Nephron progenitor cell (in vitro differentiated cells): ENCODE measurements around the gene CCDC146.

Source experiments
- DNase-seq: peaks from one replicate; pipeline ENCODE4 v3.0.0; 2021
- H3K27ac Mint-ChIP-seq: 2 replicates; pipeline ENCODE4 v1.8.0; 2021; ENCODE audit warnings: mild to moderate bottlenecking, moderate library complexity, mixed read lengths
- H3K27me3 Mint-ChIP-seq: 2 replicates; pipeline ENCODE4 v1.8.0; 2021; ENCODE audit warnings: mild to moderate bottlenecking, low read depth, mixed read lengths; ENCODE audit not compliant: poor library complexity
- H3K36me3 Mint-ChIP-seq: 2 replicates; pipeline ENCODE4 v1.8.0; 2021; ENCODE audit warnings: low read depth, mixed read lengths
- H3K4me1 Mint-ChIP-seq: 2 replicates; pipeline ENCODE4 v1.8.0; 2021; ENCODE audit warnings: mixed read lengths
- H3K4me3 Mint-ChIP-seq: 2 replicates; pipeline ENCODE4 v1.8.0; 2021; ENCODE audit warnings: mild to moderate bottlenecking, moderate library complexity, mixed read lengths
- H3K9me3 Mint-ChIP-seq: 2 replicates; pipeline ENCODE4 v1.8.0; 2021; ENCODE audit warnings: mild to moderate bottlenecking, moderate library complexity, mixed read lengths
- TF ChIP-seq, protein P1 (sequence below): fragments of 200-600 bp; sonication (generic); IDR thresholded peaks from 2 replicates; pipeline ENCODE4 v1.5.0; 2021; ENCODE audit warnings: antibody characterized with exemption

The CCDC146 gene

GRCh38 chr7:77182261-77182660, 59.8 kb downstream of the CCDC146 start:
- Mint-ChIP-seq H3K36me3 (no peaks in the 10 kb centered on the region), H3K4me1 (no peaks in the 10 kb centered on the region), H3K9me3 (no peaks in the 10 kb centered on the region), H3K4me3 (no peak overlapping the region), H3K27me3 (no peaks in the 10 kb centered on the region), H3K27ac (no peak overlapping the region)
- TF ChIP-seq, protein P1, sequence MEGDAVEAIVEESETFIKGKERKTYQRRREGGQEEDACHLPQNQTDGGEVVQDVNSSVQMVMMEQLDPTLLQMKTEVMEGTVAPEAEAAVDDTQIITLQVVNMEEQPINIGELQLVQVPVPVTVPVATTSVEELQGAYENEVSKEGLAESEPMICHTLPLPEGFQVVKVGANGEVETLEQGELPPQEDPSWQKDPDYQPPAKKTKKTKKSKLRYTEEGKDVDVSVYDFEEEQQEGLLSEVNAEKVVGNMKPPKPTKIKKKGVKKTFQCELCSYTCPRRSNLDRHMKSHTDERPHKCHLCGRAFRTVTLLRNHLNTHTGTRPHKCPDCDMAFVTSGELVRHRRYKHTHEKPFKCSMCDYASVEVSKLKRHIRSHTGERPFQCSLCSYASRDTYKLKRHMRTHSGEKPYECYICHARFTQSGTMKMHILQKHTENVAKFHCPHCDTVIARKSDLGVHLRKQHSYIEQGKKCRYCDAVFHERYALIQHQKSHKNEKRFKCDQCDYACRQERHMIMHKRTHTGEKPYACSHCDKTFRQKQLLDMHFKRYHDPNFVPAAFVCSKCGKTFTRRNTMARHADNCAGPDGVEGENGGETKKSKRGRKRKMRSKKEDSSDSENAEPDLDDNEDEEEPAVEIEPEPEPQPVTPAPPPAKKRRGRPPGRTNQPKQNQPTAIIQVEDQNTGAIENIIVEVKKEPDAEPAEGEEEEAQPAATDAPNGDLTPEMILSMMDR = no peak
- no peak for DNase-seq

DNA sequence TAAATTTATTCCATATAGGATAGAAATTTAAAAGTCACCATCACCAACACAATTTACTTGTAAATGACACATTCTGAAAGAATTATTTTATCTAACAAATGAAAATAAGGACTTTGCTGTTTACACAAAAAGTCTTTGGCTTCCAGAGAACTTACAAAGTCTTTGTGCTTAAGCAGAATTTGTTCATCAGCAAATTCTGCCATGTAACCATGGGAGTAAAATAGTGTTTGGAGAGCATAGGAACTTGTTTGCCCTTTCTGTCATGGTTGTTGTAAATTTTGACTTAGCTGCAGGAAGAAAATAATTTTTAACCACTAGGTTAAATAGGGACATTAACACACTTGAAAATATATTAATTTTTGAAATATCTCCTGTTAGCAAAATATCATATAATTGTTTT, 62.0 kb downstream of the CCDC146 start:
- Mint-ChIP-seq H3K36me3 (no peaks in the 10 kb centered on the region), H3K4me1 (no peaks in the 10 kb centered on the region), H3K9me3 (no peaks in the 10 kb centered on the region), H3K4me3 (no peak overlapping the region), H3K27me3 (no peaks in the 10 kb centered on the region), H3K27ac (no peak overlapping the region)
- TF ChIP-seq, protein P1 = no peak
- DNase-seq = no peak

DNA sequence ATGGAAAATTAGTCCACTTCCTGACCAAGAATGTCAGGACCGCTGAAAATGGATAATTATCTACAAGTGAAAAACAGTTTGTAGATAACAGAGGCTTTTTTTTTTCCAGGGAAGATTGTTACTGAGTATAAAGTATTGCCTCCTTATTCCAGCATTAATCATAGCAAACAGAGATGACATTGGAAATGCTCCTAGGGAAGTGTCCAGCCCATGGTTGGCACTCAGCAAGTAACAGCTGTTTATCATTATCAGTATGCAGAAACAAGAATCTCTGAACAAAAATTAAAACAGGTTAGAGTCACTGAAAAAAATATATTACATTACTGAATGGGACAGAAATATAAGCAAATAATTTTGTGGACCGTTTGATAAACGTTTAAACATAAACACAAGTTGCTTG, 62.6 kb downstream of the CCDC146 start:
- H3K4me1 Mint-ChIP-seq = no peaks in the 10 kb centered on the region
- no peak overlapping the region for H3K4me3 Mint-ChIP-seq
- no peak overlapping the region for H3K27ac Mint-ChIP-seq
- no peaks in the 10 kb centered on the region for H3K36me3 Mint-ChIP-seq
- TF ChIP-seq, protein P1 = no peak
- H3K27me3 Mint-ChIP-seq = no peaks in the 10 kb centered on the region
- DNase-seq = no peak
- H3K9me3 Mint-ChIP-seq = no peaks in the 10 kb centered on the region

- H3K4me3 Mint-ChIP-seq = no peak overlapping the region
- H3K36me3 Mint-ChIP-seq = no peaks in the 10 kb centered on the region
- TF ChIP-seq, protein P1 = no peak
- no peaks in the 10 kb centered on the region for H3K4me1 Mint-ChIP-seq
- DNase-seq = no peak
- peaks cover 3% of the 10 kb centered on the region for H3K27me3 Mint-ChIP-seq
- H3K9me3 Mint-ChIP-seq = no peaks in the 10 kb centered on the region
- no peak overlapping the region for H3K27ac Mint-ChIP-seq
Observed at GRCh38 chr7:77185866-77186265, 63.5 kb downstream of the CCDC146 start.

- H3K27ac Mint-ChIP-seq = no peak overlapping the region
- peaks cover 6% of the 10 kb centered on the region for H3K27me3 Mint-ChIP-seq
- H3K4me3 Mint-ChIP-seq = no peak overlapping the region
- H3K9me3 Mint-ChIP-seq = no peaks in the 10 kb centered on the region
- H3K36me3 Mint-ChIP-seq = no peaks in the 10 kb centered on the region
- TF ChIP-seq, protein P1 = no peak
- H3K4me1 Mint-ChIP-seq = no peaks in the 10 kb centered on the region
- no peak for DNase-seq
Observed at GRCh38 chr7:77188731-77189437, 66.5 kb downstream of the CCDC146 start.

DNA sequence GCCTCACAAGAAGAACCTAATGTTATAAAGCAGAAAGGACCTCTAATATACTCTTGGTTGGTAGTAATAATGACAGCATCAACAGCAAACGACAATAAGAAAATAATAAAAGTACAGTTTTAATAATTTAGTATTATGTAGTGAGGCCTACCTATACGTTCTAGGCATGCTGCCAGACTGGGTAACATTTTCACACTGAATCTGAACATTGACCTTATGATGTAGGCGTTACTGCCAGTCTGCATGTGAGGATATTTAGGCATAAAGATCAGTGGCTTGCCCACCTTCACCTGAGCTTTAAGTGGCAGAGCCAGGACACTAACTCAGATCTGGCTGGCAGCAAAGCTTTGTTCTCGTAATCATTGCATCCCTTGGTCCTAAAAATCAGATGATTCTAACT, 74.7 kb downstream of the CCDC146 start:
- no peaks in the 10 kb centered on the region for H3K9me3 Mint-ChIP-seq
- H3K27ac Mint-ChIP-seq = no peak overlapping the region
- peaks cover 7% of the 10 kb centered on the region for H3K4me1 Mint-ChIP-seq
- H3K4me3 Mint-ChIP-seq = no peak overlapping the region
- TF ChIP-seq, protein P1 = no peak
- no peak for DNase-seq
- no peaks in the 10 kb centered on the region for H3K36me3 Mint-ChIP-seq
- H3K27me3 Mint-ChIP-seq = peaks cover 20% of the 10 kb centered on the region
